WERI-Rb-1 (cell line): ENCODE data around the gene ATF7.
A peak's percentile ranks its signal among the peaks of the same experiment; 100 is the strongest.
"Not testable (repeated sequence)": the region's sequence is repeated elsewhere in the genome, so short reads cannot be mapped to it uniquely, and the experiment has no call there.

ENCODE experiments used
- DNase-seq: peaks from one replicate; pipeline ENCODE4 v3.0.0-alpha.2; 2020
- H3K27ac ChIP-seq: fragments of 250-450 bp; sonication (Bioruptor Pico); 2 replicates; pipeline ENCODE4 v1.5.1; 2020; ENCODE audit warnings: mild to moderate bottlenecking, moderate library complexity
- H3K27me3 ChIP-seq: fragments of 250-450 bp; sonication (Bioruptor Pico); 2 replicates; pipeline ENCODE4 v1.5.1; 2021; ENCODE audit warnings: mild to moderate bottlenecking, low read depth, moderate library complexity; ENCODE audit not compliant: insufficient read depth, severe bottlenecking
- H3K36me3 ChIP-seq: fragments of 250-450 bp; sonication (Bioruptor Pico); 2 replicates; pipeline ENCODE4 v1.5.1; 2020; ENCODE audit warnings: mild to moderate bottlenecking, moderate library complexity
- H3K4me3 ChIP-seq: 2 replicates; pipeline ENCODE4 v1.5.1; 2011; ENCODE audit warnings: low read depth, mild to moderate bottlenecking, control low read depth, low read length
- H3K9me3 ChIP-seq: fragments of 250-450 bp; sonication (Bioruptor Pico); 2 replicates; pipeline ENCODE4 v1.5.1; 2021; ENCODE audit warnings: mild to moderate bottlenecking, moderate library complexity; ENCODE audit not compliant: severe bottlenecking
- CTCF ChIP-seq: IDR thresholded peaks from 2 replicates; pipeline ENCODE4 v1.5.1; 2011; ENCODE audit warnings: low read depth, mild to moderate bottlenecking, control low read depth, inconsistent platforms, low read length

The ATF7 gene

GRCh38 chr12:53550595-53550994 lies 75.6 kb downstream of the ATF7 start:
- no peak for TF ChIP-seq CTCF
- no peaks in the 10 kb centered on the region for H3K9me3 ChIP-seq
- H3K27me3 ChIP-seq, result no peaks in the 10 kb centered on the region
- peaks cover 31% of the 10 kb centered on the region for H3K36me3 ChIP-seq
- DNase-seq, result no peak
- H3K4me3 ChIP-seq, result no peak overlapping the region
- H3K27ac ChIP-seq, result no peak overlapping the region

GRCh38 chr12:53550131-53550530 lies 76.1 kb downstream of the ATF7 start:
- DNase-seq, H3K4me3 ChIP-seq, H3K9me3 ChIP-seq, H3K27ac ChIP-seq, H3K27me3 ChIP-seq: not testable (repeated sequence)
- H3K36me3 ChIP-seq, result peaks cover 31% of the 10 kb centered on the region

- H3K36me3 ChIP-seq, result peaks cover 31% of the 10 kb centered on the region
- not testable (repeated sequence) for H3K27ac ChIP-seq, DNase-seq, H3K27me3 ChIP-seq, H3K9me3 ChIP-seq, H3K4me3 ChIP-seq
Observed at GRCh38 chr12:53548354-53548753, 77.8 kb downstream of the ATF7 start.

GRCh38 chr12:53543539-53543938 lies 82.6 kb downstream of the ATF7 start:
- peak; percentile 68 for DNase-seq
- Histone ChIP-seq H3K9me3 (no peaks in the 10 kb centered on the region), H3K36me3 (peaks cover 34% of the 10 kb centered on the region), H3K27me3 (no peaks in the 10 kb centered on the region), H3K27ac (peak overlapping the region; percentile 14), H3K4me3 (no peak overlapping the region)
- TF ChIP-seq CTCF, result peak; percentile 94

- no peak for TF ChIP-seq CTCF
- DNase-seq, result no peak
- Histone ChIP-seq H3K27me3 (no peaks in the 10 kb centered on the region), H3K4me3 (no peak overlapping the region), H3K9me3 (no peaks in the 10 kb centered on the region), H3K36me3 (peaks cover 50% of the 10 kb centered on the region), H3K27ac (no peak overlapping the region)
Observed at GRCh38 chr12:53539526-53539925, 86.7 kb downstream of the ATF7 start.

GRCh38 chr12:53538209-53538689 lies 87.9 kb downstream of the ATF7 start:
- no peak for TF ChIP-seq CTCF
- Histone ChIP-seq H3K27ac (no peak overlapping the region), H3K36me3 (peaks cover 61% of the 10 kb centered on the region), H3K27me3 (no peaks in the 10 kb centered on the region), H3K9me3 (no peaks in the 10 kb centered on the region), H3K4me3 (no peak overlapping the region)
- no peak for DNase-seq

GRCh38 chr12:53536962-53537361 lies 89.2 kb downstream of the ATF7 start:
- no peak for TF ChIP-seq CTCF
- Histone ChIP-seq H3K4me3 (no peak overlapping the region), H3K9me3 (no peaks in the 10 kb centered on the region), H3K27ac (no peak overlapping the region), H3K27me3 (no peaks in the 10 kb centered on the region), H3K36me3 (peaks cover 69% of the 10 kb centered on the region)
- DNase-seq, result no peak
